ENCODE measurements around the gene RGS11. TPM values are rescaled to one million over a fixed set of nuclear protein-coding genes. Genes with fewer than 3 reads are reported as not detected.
A peak's percentile ranks its signal among the peaks of the same experiment; 100 is the strongest.

Gene RGS11
- total RNA-seq, 1 donor, result 0.36 TPM

DNA sequence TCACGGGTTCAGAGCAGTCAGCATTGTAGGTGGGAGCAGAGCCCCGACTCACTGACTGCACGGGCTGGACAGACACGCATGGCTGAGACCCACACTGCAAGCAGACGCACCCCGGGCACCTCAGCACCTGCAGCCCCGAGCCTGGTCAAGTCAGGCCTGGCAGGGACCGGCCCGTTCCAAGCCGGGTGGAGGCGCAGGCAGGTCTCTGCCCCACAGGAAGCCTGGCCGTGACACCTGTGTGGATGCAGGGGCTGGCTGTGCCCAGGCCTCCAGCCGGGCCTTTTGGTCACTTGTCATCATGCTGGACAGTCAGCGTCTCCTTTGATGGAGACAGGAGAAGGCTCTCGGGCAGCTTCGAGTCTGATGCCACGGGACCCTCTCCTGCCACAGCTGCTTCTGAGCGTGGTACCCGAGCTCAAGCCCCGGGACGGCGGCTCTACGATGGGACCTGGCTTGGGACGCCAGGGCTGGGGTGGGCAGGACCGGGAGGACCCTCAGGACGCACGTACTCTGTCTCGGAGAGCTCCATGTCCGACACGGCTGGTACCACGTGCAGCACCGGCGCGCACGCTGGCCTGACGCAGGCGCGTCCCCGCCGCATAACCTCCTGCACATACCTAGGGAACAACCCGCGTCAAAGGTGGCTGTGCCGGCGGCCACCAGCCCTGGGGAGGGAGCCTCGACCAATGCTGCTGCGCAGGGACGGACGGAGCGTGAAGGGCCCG, 15.1 kb upstream of the RGS11 start:
- Histone ChIP-seq H3K27me3 (ENCODE audit: insufficient read depth, low read length) (no peaks in the 10 kb centered on the region), H3K4me3 (ENCODE audit: insufficient read depth, low read length) (no peak overlapping the region), H3K79me2 (ENCODE audit: insufficient read depth, low read length) (no peaks in the 10 kb centered on the region), H3K27ac (ENCODE audit: low read depth, low read length) (no peak overlapping the region), H3K4me1 (ENCODE audit: insufficient read depth, low read length) (no peaks in the 10 kb centered on the region), H3K4me2 (ENCODE audit: insufficient read depth, low read length) (no peak overlapping the region), H3K36me3 (ENCODE audit: insufficient read depth, low read length) (peaks cover 6% of the 10 kb centered on the region), H4K20me1 (ENCODE audit: insufficient read depth, low read length) (no peaks in the 10 kb centered on the region), H2AFZ (ENCODE audit: low read length) (no peak overlapping the region), H3K9me3 (ENCODE audit: low read depth, low read length) (no peaks in the 10 kb centered on the region)
- TF ChIP-seq, protein P1, sequence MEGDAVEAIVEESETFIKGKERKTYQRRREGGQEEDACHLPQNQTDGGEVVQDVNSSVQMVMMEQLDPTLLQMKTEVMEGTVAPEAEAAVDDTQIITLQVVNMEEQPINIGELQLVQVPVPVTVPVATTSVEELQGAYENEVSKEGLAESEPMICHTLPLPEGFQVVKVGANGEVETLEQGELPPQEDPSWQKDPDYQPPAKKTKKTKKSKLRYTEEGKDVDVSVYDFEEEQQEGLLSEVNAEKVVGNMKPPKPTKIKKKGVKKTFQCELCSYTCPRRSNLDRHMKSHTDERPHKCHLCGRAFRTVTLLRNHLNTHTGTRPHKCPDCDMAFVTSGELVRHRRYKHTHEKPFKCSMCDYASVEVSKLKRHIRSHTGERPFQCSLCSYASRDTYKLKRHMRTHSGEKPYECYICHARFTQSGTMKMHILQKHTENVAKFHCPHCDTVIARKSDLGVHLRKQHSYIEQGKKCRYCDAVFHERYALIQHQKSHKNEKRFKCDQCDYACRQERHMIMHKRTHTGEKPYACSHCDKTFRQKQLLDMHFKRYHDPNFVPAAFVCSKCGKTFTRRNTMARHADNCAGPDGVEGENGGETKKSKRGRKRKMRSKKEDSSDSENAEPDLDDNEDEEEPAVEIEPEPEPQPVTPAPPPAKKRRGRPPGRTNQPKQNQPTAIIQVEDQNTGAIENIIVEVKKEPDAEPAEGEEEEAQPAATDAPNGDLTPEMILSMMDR (IDR thresholded peaks at IDR 0.05; ENCODE audit: extremely low read depth, low read depth, low read length), result no peak
- peak; percentile 88 for DNase-seq (ENCODE audit: insufficient read length, low spot score, missing footprints)

DNA sequence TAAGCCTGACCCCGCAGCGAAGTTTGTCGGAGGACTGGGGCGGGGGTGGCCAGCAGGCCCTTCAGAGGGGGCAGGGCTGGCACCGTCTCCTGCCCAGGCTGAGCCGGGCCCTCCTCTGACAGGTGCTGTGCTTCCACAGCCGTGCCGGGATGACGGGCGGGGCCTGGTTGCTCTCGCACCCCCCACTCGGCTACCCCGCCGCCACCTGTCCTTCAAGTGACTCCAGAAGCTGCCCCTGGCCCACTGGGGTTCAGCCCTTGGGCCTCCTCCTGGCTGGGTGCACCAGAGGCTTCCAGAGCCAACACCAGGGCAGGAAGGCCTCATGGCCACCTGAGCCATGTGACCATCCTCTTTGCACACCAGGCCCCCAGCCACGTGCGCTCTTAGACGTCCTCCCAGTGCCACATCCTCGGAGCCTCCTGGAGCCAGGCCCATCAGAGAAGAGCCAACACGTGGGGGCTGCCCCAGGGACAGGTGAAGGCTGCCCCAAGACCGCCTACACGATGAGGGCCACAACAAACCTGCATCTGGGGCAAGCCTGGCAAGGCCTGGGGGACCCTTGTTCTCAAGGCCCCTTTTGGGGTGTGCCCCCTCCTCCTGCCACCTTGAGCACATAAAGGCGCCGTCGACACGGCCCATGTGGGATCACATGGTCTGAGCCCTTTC, 14.4 kb upstream of the RGS11 start:
- no peaks in the 10 kb centered on the region for H3K4me1 ChIP-seq (ENCODE audit: insufficient read depth, low read length)
- H3K4me2 ChIP-seq (ENCODE audit: insufficient read depth, low read length), result no peak overlapping the region
- TF ChIP-seq, protein P1 (IDR thresholded peaks at IDR 0.05; ENCODE audit: extremely low read depth, low read depth, low read length), result no peak
- H3K79me2 ChIP-seq (ENCODE audit: insufficient read depth, low read length), result no peaks in the 10 kb centered on the region
- H3K27ac ChIP-seq (ENCODE audit: low read depth, low read length), result no peak overlapping the region
- peak; percentile 84 for DNase-seq (ENCODE audit: insufficient read length, low spot score, missing footprints)
- peaks cover 6% of the 10 kb centered on the region for H3K36me3 ChIP-seq (ENCODE audit: insufficient read depth, low read length)
- H4K20me1 ChIP-seq (ENCODE audit: insufficient read depth, low read length), result no peaks in the 10 kb centered on the region
- no peak overlapping the region for H2AFZ ChIP-seq (ENCODE audit: low read length)
- no peaks in the 10 kb centered on the region for H3K9me3 ChIP-seq (ENCODE audit: low read depth, low read length)
- H3K4me3 ChIP-seq (ENCODE audit: insufficient read depth, low read length), result no peak overlapping the region
- no peaks in the 10 kb centered on the region for H3K27me3 ChIP-seq (ENCODE audit: insufficient read depth, low read length)

DNA sequence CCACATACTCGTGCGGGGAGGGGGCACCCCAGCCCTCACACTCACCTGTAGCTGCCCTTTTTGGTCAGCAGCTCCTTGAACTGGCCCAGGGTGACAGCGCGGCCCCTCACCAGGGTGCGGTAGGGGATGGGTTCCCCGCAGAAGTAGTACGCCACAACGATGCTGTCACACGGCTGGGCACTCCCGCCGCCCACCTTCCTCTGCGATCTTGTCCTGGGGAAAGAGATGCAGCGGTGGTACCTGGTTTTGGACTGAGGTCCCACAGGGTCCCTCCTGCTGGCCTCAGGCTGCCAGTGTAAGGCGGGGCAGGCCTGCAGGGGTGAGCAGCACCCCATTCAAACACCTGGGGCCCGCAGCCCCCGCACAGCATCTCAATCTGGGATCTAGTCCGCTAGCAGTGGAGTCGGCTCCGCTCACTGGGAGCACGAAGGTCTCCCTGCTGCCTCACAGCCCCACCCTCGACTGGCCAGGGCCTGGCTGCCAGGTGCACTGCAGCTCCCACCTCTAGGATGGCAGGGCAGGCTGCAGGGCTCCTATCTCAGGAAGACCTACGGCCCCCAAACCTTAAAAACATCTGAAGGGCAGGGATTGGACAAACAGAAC, 13.8 kb upstream of the RGS11 start:
- H3K4me2 ChIP-seq (ENCODE audit: insufficient read depth, low read length), result no peak overlapping the region
- H3K9me3 ChIP-seq (ENCODE audit: low read depth, low read length), result no peaks in the 10 kb centered on the region
- H2AFZ ChIP-seq (ENCODE audit: low read length), result no peak overlapping the region
- H3K27ac ChIP-seq (ENCODE audit: low read depth, low read length), result no peak overlapping the region
- no peak overlapping the region for H3K4me3 ChIP-seq (ENCODE audit: insufficient read depth, low read length)
- H3K79me2 ChIP-seq (ENCODE audit: insufficient read depth, low read length), result no peaks in the 10 kb centered on the region
- H3K4me1 ChIP-seq (ENCODE audit: insufficient read depth, low read length), result no peaks in the 10 kb centered on the region
- DNase-seq (ENCODE audit: insufficient read length, low spot score, missing footprints), result no peak
- H3K36me3 ChIP-seq (ENCODE audit: insufficient read depth, low read length), result peaks cover 6% of the 10 kb centered on the region
- TF ChIP-seq, protein P1 (IDR thresholded peaks at IDR 0.05; ENCODE audit: extremely low read depth, low read depth, low read length), result no peak
- no peaks in the 10 kb centered on the region for H3K27me3 ChIP-seq (ENCODE audit: insufficient read depth, low read length)
- H4K20me1 ChIP-seq (ENCODE audit: insufficient read depth, low read length), result no peaks in the 10 kb centered on the region
